K562 (cell line): Measurements from ENCODE around the gene MAST1. TPM values are rescaled to one million over a fixed set of nuclear protein-coding genes. Genes with fewer than 3 reads are reported as not detected.

Experiments
- CBFA2T2 ChIP-seq: fragments of 450-650 bp; conservative IDR thresholded peaks from 2 replicates; pipeline ENCODE4 v1.6.1; 2017; ENCODE audit warnings: mild to moderate bottlenecking
- DPF2 ChIP-seq: fragments of 450-650 bp; IDR thresholded peaks from 2 replicates; pipeline ENCODE4 v1.6.1; 2016
- E2F3 ChIP-seq: fragments of 250-450 bp; sonication (Bioruptor Pico); IDR thresholded peaks from 2 replicates; pipeline ENCODE4 v1.4.0; 2020; ENCODE audit warnings: mild to moderate bottlenecking
- ILF3 ChIP-seq: fragments of 450-650 bp; IDR thresholded peaks from 2 replicates; pipeline ENCODE4 v1.6.1; 2018; ENCODE audit warnings: antibody characterized with exemption, mild to moderate bottlenecking, moderate library complexity, borderline replicate concordance
- KDM1A ChIP-seq, 2 experiments: fragments of 450-650 bp; IDR thresholded peaks; 2 replicates each; pipeline ENCODE4 v1.6.1; 2016; ENCODE audit warnings: mild to moderate bottlenecking in 2 of 2
- MBD2 ChIP-seq: sonication (generic); IDR thresholded peaks from 2 replicates; pipeline ENCODE4 v1.6.1; 2016; ENCODE audit warnings: low read depth, borderline replicate concordance
- MTA2 ChIP-seq: fragments of 450-650 bp; IDR thresholded peaks from 2 replicates; pipeline ENCODE4 v1.6.1; 2016; ENCODE audit warnings: low read depth
- MYNN ChIP-seq, 2 experiments: sonication (generic); formaldehyde crosslinking in 1 of 2; IDR thresholded peaks; 2 replicates each; pipeline versions ENCODE4 v1.5.0 to v1.6.1; 2016 to 2020; ENCODE audit warnings: antibody characterized with exemption in 1 of 2, missing genetic modification reagents in 1 of 2
- NCOA1 ChIP-seq: fragments of 450-650 bp; IDR thresholded peaks from 2 replicates; pipeline ENCODE4 v1.6.1; 2016; ENCODE audit warnings: low read depth
- NR2C2 ChIP-seq, 2 experiments: fragments of 200-800 bp in 1 of 2; sonication (Bioruptor generic) in 1 of 2; sonication (generic) in 1 of 2; formaldehyde crosslinking in 1 of 2; IDR thresholded peaks; 2 replicates each; pipeline versions ENCODE4 v1.6.1 to v1.8.0; 2016 to 2022; ENCODE audit warnings: mild to moderate bottlenecking in 1 of 2, missing compliant biosample characterization in 1 of 2, missing genetic modification characterization in 1 of 2, missing genetic modification reagents in 1 of 2
- RCOR1 ChIP-seq, 2 experiments: IDR thresholded peaks; 2 replicates each; pipeline ENCODE4 v1.6.1; 2012; ENCODE audit warnings: low read depth in 2 of 2, low read length in 2 of 2, borderline replicate concordance in 1 of 2, improper control_type of control experiment in 1 of 2
- SETDB1 ChIP-seq: IDR thresholded peaks from one replicate; pipeline ENCODE4 v1.6.1; 2012; ENCODE audit warnings: low read length, control low read depth, inconsistent platforms
- SIN3A ChIP-seq, 2 experiments: fragments of 150-350 bp in 1 of 2; IDR thresholded peaks; 2 replicates each; pipeline ENCODE4 v1.6.1; 2011 to 2016; ENCODE audit warnings: borderline replicate concordance in 2 of 2, low read depth in 2 of 2, low read length in 2 of 2, mild to moderate bottlenecking in 2 of 2, moderate library complexity in 2 of 2; ENCODE audit not compliant: control insufficient read depth in 1 of 2
- ZBTB7A ChIP-seq: IDR thresholded peaks from 2 replicates; pipeline ENCODE4 v1.6.1; 2011; ENCODE audit warnings: low read depth, mild to moderate bottlenecking, low read length, moderate library complexity, borderline replicate concordance; ENCODE audit not compliant: control insufficient read depth
- ZNF146 ChIP-seq: IDR thresholded peaks from one replicate; pipeline ENCODE4 v1.6.1; 2018; ENCODE audit warnings: missing compliant biosample characterization; ENCODE audit not compliant: unreplicated experiment
- ZNF583 ChIP-seq: fragments of 250-450 bp; sonication (Bioruptor Pico); IDR thresholded peaks from 2 replicates; pipeline ENCODE4 v1.4.0; 2020
- polyA plus RNA-seq, 8 experiments: library from polyadenylated mRNA; depleted of rRNA in 4 of 8; stranded (reverse) in 5 of 8; unstranded in 3 of 8; fragments of >200 nt; fragmentation: Nextera tagmentation in 2 of 8; fragmentation: Illumina TruSeq in 1 of 8; extraction: Ambion mirVana in 2 of 8; extraction: Trizol in 1 of 8; gene quantifications; 2 replicates each; pipeline versions ENCODE4 v1.2.1 to v1.2.3, GENCODE V29; 2011 to 2014; ENCODE audit warnings: inconsistent platforms in 1 of 8, missing spikeins in 1 of 8
- total RNA-seq, 7 experiments: library from RNA; depleted of rRNA in 6 of 7; stranded (reverse); fragments of >200 nt in 6 of 7; fragmentation: Illumina TruSeq in 2 of 7; extraction: Trizol in 2 of 7; gene quantifications; 2 replicates each; pipeline versions ENCODE4 v1.2.1 to v1.2.3, GENCODE V29; 2011 to 2021; ENCODE audit warnings: low replicate concordance in 1 of 7
- TF ChIP-seq, protein P1 (sequence below), 2 experiments: fragments of 450-650 bp; formaldehyde crosslinking in 1 of 2; IDR thresholded peaks; 2 replicates each; pipeline versions ENCODE4 v1.4.0 to v1.6.1; 2014 to 2020; ENCODE audit warnings: mild to moderate bottlenecking in 2 of 2, borderline replicate concordance in 1 of 2, low read depth in 1 of 2
- TF ChIP-seq, protein P2 (sequence below): fragments of 450-650 bp; IDR thresholded peaks from 2 replicates; pipeline ENCODE4 v1.6.1; 2016; ENCODE audit warnings: low read depth, mild to moderate bottlenecking, moderate library complexity

MAST1 gene
- total and polyA plus RNA-seq, 9 of the 15 experiments (the other 6 are each of a cell fraction or from before 2014, with no cell fraction given): 0.48 to 10.3 (median 3.9) TPM

DNA sequence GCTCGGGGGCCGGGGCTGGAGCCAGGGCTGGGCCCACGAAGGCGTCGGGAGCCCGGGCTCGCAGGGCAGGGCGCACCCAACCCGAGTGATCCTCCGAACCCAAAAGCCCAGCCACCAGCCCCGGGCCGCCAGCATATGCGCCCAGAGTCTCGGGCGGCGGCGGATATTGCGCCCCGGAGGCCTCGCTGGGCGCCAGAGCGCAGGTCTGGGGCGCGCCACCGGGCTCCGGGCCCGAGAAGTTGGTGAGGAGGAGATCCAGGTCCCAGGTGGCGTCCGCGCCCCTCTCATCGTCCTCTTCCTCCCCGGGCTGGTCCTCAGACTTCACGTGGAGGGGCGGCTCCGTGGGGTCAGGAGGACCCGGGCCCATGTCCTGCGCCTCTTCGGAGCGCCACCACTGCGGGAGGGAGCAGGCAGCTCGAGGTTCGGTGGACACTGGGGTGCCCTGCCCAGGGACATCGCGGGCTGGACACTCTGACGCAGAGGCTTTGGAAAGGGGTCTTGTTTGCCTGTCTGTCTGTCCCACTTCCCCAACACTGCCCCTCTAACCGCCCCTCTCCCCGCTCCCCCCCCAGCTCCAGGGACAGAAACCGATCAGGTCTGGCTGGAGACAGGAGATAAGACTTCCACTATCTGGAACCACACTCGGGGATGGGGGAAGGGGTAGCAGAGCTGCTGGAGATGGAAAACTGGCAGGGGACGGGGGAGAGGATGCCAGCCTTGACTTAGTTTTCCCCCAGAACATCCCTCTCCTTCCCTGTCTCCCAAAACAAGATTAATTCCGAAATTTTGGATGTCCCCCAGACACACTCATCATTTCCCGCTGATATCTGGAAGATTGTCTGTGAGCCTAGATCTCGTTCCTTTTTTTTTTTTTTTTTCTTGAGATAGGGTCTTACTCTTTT is 47.7 kb downstream of the MAST1 start (continued):
- TF ChIP-seq MYNN (IDR thresholded peaks at IDR 0.05) (peak; percentile 94), MYNN (CRISPR knock-in tag; IDR thresholded peaks at IDR 0.05) (no peak), ZNF583 (CRISPR knock-in tag) (0 out of 2 replicates have a peak, but pooled peaks have one; percentile 2), KDM1A (IDR thresholded peaks at IDR 0.05) (peak in 1 of 2 experiments; percentile 34; a peak in 1 of 4 replicates), DPF2 (peak; percentile 94), NCOA1 (peak; percentile 69; the same call in 1 of the 2 replicates), MTA2 (peak; percentile 85), ILF3 (no peak), NR2C2 (CRISPR knock-in tag; IDR thresholded peaks at IDR 0.05) (no peak), NR2C2 (tag; IDR thresholded peaks at IDR 0.05) (no peak), RCOR1 (IDR thresholded peaks at IDR 0.05; ENCODE audit: borderline replicate concordance in 1 of 2, low read depth in 2 of 2, low read length in 2 of 2) (peak in 1 of 2 experiments; percentile 52; a peak in 1 of 4 replicates), E2F3 (0 out of 2 replicates have a peak, but pooled peaks have one; percentile 3), ZNF146 (no peak), ZBTB7A (peak; percentile 90), MBD2 (peak; percentile 59), CBFA2T2 (peak; percentile 93), SIN3A (IDR thresholded peaks at IDR 0.05; ENCODE audit: borderline replicate concordance in 2 of 2, control insufficient read depth in 1 of 2, low read depth in 2 of 2, low read length in 2 of 2) (peak; percentile 35 to 60; a peak in 1 of 4 replicates), SETDB1 (no peak)
- TF ChIP-seq, protein P1, sequence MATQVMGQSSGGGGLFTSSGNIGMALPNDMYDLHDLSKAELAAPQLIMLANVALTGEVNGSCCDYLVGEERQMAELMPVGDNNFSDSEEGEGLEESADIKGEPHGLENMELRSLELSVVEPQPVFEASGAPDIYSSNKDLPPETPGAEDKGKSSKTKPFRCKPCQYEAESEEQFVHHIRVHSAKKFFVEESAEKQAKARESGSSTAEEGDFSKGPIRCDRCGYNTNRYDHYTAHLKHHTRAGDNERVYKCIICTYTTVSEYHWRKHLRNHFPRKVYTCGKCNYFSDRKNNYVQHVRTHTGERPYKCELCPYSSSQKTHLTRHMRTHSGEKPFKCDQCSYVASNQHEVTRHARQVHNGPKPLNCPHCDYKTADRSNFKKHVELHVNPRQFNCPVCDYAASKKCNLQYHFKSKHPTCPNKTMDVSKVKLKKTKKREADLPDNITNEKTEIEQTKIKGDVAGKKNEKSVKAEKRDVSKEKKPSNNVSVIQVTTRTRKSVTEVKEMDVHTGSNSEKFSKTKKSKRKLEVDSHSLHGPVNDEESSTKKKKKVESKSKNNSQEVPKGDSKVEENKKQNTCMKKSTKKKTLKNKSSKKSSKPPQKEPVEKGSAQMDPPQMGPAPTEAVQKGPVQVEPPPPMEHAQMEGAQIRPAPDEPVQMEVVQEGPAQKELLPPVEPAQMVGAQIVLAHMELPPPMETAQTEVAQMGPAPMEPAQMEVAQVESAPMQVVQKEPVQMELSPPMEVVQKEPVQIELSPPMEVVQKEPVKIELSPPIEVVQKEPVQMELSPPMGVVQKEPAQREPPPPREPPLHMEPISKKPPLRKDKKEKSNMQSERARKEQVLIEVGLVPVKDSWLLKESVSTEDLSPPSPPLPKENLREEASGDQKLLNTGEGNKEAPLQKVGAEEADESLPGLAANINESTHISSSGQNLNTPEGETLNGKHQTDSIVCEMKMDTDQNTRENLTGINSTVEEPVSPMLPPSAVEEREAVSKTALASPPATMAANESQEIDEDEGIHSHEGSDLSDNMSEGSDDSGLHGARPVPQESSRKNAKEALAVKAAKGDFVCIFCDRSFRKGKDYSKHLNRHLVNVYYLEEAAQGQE (IDR thresholded peaks at IDR 0.05; ENCODE audit: borderline replicate concordance): peak; percentile 30; the same call in 1 of the 2 replicates
- TF ChIP-seq, protein P1 (CRISPR knock-in tag; IDR thresholded peaks at IDR 0.05; ENCODE audit: low read depth): no peak
- TF ChIP-seq, protein P2, sequence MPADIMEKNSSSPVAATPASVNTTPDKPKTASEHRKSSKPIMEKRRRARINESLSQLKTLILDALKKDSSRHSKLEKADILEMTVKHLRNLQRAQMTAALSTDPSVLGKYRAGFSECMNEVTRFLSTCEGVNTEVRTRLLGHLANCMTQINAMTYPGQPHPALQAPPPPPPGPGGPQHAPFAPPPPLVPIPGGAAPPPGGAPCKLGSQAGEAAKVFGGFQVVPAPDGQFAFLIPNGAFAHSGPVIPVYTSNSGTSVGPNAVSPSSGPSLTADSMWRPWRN: 0 out of 2 replicates have a peak, but pooled peaks have one; percentile 52
